IMR-90 (cell line): ENCODE results near the gene OR5P2.

Experiments used
- BHLHE40 ChIP-seq: fragments of 150-350 bp; IDR thresholded peaks from 2 replicates; pipeline ENCODE4 v1.6.1; 2016; ENCODE audit warnings: mild to moderate bottlenecking, low read depth, low read length
- CEBPB ChIP-seq: IDR thresholded peaks from 2 replicates; pipeline ENCODE4 v1.6.1; 2012; ENCODE audit warnings: low read depth, low read length, improper control_type of control experiment
- CHD1 ChIP-seq: IDR thresholded peaks from 2 replicates; pipeline ENCODE4 v1.6.1; 2012; ENCODE audit warnings: low read depth, low read length, improper control_type of control experiment
- CTCF ChIP-seq: conservative IDR thresholded peaks from 2 replicates; pipeline ENCODE4 v1.5.1; 2012; ENCODE audit warnings: mild to moderate bottlenecking, low read depth, low read length, improper control_type of control experiment
- ELK1 ChIP-seq: fragments of 150-350 bp; IDR thresholded peaks from 2 replicates; pipeline ENCODE4 v1.6.1; 2016; ENCODE audit warnings: low read depth, mild to moderate bottlenecking, low read length, moderate library complexity, borderline replicate concordance
- FOS ChIP-seq: fragments of 150-350 bp; IDR thresholded peaks from 2 replicates; pipeline ENCODE4 v1.6.1; 2016; ENCODE audit warnings: low read depth, low read length
- MXI1 ChIP-seq: IDR thresholded peaks from 2 replicates; pipeline ENCODE4 v1.6.1; 2012; ENCODE audit warnings: low read depth, mild to moderate bottlenecking, low read length, moderate library complexity, borderline replicate concordance
- POLR2A ChIP-seq: IDR thresholded peaks from 2 replicates; pipeline ENCODE4 v1.6.1; 2012; ENCODE audit warnings: mild to moderate bottlenecking, low read depth, low read length
- RAD21 ChIP-seq: IDR thresholded peaks from 2 replicates; pipeline ENCODE4 v1.6.1; 2012; ENCODE audit warnings: low read length, improper control_type of control experiment
- RFX5 ChIP-seq: IDR thresholded peaks from 2 replicates; pipeline ENCODE4 v1.8.0; 2012; ENCODE audit warnings: low read depth, mild to moderate bottlenecking, low read length, moderate library complexity
- SMC3 ChIP-seq: fragments of 150-350 bp; IDR thresholded peaks from 2 replicates; pipeline ENCODE4 v1.6.1; 2016; ENCODE audit warnings: low read depth, mild to moderate bottlenecking, antibody characterized with exemption, low read length, moderate library complexity
- USF2 ChIP-seq: fragments of 150-350 bp; IDR thresholded peaks from 2 replicates; pipeline ENCODE4 v1.6.1; 2017; ENCODE audit warnings: mild to moderate bottlenecking, antibody characterized with exemption, low read length, low read depth

- TF ChIP-seq FOS (no peak), CHD1 (no peak), USF2 (no peak), SMC3 (no peak), CTCF (no peak), ELK1 (no peak), POLR2A (no peak), BHLHE40 (no peak), CEBPB (no peak), RFX5 (no peak), MXI1 (no peak), RAD21 (no peak)
These were observed 47.8 kb upstream of the OR5P2 start for GRCh38 chr11:7844521-7844920.
